ENCODE results near the gene ZNF362. TPM values are rescaled to one million over a fixed set of nuclear protein-coding genes. Genes with fewer than 3 reads are reported as not detected.

ZNF362 gene
- total and polyA plus RNA-seq, 2 of the 13 experiments (the other 11 are each of a cell fraction or from before 2014, with no cell fraction given) = 8.3 to 14.2 TPM

DNA sequence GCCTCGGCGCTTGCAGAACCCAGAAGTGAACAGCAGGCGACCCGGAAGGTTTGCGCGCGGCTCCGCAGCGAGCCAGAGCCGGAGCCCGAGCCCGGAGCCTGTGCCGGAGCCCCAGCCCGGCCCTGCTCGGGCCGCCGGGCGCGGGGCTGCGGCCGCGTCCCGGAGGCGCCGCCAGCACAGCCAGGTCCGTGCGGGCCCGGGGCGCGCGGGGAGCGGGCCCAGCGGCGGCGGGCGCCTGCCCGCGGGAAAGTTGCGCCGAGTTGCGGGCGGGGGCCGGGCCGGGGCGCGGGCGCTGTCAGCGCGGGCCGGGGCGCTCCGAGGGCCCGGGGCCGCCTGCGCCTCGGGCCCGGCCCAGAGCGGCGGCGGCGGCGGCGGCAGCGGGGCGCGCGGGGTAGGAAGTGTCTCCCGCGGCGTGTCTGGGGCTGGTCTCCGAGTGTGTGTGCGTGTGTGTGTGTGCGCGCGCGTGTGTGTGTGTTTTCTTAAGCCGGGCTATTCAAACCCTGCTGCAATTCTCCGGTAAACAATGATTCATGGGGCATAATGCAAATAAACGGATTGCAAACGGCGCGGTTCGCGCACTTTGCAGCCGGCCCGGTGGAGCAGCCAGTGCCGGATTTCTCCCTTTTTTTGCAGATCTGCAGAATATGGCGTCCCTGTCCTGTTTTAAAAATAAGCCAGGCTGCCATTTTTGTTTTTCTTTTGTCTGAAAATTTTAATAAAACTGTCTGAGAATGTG, at the start of gene ZNF362 (continued):
- TF ChIP-seq, protein P1, sequence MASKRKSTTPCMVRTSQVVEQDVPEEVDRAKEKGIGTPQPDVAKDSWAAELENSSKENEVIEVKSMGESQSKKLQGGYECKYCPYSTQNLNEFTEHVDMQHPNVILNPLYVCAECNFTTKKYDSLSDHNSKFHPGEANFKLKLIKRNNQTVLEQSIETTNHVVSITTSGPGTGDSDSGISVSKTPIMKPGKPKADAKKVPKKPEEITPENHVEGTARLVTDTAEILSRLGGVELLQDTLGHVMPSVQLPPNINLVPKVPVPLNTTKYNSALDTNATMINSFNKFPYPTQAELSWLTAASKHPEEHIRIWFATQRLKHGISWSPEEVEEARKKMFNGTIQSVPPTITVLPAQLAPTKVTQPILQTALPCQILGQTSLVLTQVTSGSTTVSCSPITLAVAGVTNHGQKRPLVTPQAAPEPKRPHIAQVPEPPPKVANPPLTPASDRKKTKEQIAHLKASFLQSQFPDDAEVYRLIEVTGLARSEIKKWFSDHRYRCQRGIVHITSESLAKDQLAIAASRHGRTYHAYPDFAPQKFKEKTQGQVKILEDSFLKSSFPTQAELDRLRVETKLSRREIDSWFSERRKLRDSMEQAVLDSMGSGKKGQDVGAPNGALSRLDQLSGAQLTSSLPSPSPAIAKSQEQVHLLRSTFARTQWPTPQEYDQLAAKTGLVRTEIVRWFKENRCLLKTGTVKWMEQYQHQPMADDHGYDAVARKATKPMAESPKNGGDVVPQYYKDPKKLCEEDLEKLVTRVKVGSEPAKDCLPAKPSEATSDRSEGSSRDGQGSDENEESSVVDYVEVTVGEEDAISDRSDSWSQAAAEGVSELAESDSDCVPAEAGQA (IDR thresholded peaks at IDR 0.05; ENCODE audit: low read depth) = 0 out of 2 replicates have a peak, but pooled peaks have one; percentile 15
- TF ChIP-seq, protein P1 (CRISPR knock-in tag; IDR thresholded peaks at IDR 0.05; ENCODE audit: borderline replicate concordance) = no peak
- TF ChIP-seq ZNF589 (CRISPR knock-in tag; conservative IDR thresholded peaks at IDR 0.05) = no peak
- TF ChIP-seq, protein P2, sequence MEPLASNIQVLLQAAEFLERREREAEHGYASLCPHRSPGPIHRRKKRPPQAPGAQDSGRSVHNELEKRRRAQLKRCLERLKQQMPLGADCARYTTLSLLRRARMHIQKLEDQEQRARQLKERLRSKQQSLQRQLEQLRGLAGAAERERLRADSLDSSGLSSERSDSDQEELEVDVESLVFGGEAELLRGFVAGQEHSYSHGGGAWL (CRISPR knock-in tag; IDR thresholded peaks at IDR 0.05) = no peak
- TF ChIP-seq, protein P3, sequence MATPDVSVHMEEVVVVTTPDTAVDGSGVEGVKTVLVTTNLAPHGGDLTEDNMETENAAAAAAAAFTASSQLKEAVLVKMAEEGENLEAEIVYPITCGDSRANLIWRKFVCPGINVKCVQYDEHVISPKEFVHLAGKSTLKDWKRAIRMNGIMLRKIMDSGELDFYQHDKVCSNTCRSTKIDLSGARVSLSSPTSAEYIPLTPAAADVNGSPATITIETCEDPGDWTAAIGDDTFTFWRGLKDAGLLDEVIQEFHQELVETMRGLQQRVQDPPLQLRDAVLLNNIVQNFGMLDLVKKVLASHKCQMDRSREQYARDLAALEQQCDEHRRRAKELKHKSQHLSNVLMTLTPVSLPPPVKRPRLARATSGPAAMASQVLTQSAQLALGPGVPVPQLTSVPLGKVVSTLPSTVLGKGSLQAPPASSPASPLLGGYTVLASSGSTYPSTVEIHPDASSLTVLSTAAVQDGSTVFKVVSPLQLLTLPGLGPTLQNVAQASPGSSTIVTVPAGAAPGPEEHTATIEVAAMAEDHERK (CRISPR knock-in tag; IDR thresholded peaks at IDR 0.05; ENCODE audit: low read depth) = no peak
- peak; percentile 32 for TF ChIP-seq HNRNPLL (IDR thresholded peaks at IDR 0.05; ENCODE audit: low read depth, low read length, poor library complexity, severe bottlenecking)
- TF ChIP-seq ERF (CRISPR knock-in tag; IDR thresholded peaks at IDR 0.05) = no peak
- TF ChIP-seq HOXA7 (CRISPR knock-in tag; IDR thresholded peaks at IDR 0.05) = no peak
- TF ChIP-seq, protein P4, sequence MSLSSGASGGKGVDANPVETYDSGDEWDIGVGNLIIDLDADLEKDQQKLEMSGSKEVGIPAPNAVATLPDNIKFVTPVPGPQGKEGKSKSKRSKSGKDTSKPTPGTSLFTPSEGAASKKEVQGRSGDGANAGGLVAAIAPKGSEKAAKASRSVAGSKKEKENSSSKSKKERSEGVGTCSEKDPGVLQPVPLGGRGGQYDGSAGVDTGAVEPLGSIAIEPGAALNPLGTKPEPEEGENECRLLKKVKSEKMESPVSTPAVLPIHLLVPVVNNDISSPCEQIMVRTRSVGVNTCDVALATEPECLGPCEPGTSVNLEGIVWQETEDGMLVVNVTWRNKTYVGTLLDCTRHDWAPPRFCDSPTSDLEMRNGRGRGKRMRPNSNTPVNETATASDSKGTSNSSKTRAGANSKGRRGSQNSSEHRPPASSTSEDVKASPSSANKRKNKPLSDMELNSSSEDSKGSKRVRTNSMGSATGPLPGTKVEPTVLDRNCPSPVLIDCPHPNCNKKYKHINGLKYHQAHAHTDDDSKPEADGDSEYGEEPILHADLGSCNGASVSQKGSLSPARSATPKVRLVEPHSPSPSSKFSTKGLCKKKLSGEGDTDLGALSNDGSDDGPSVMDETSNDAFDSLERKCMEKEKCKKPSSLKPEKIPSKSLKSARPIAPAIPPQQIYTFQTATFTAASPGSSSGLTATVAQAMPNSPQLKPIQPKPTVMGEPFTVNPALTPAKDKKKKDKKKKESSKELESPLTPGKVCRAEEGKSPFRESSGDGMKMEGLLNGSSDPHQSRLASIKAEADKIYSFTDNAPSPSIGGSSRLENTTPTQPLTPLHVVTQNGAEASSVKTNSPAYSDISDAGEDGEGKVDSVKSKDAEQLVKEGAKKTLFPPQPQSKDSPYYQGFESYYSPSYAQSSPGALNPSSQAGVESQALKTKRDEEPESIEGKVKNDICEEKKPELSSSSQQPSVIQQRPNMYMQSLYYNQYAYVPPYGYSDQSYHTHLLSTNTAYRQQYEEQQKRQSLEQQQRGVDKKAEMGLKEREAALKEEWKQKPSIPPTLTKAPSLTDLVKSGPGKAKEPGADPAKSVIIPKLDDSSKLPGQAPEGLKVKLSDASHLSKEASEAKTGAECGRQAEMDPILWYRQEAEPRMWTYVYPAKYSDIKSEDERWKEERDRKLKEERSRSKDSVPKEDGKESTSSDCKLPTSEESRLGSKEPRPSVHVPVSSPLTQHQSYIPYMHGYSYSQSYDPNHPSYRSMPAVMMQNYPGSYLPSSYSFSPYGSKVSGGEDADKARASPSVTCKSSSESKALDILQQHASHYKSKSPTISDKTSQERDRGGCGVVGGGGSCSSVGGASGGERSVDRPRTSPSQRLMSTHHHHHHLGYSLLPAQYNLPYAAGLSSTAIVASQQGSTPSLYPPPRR (CRISPR knock-in tag; IDR thresholded peaks at IDR 0.05; ENCODE audit: borderline replicate concordance) = peak; percentile 66; the same call in 1 of the 2 replicates
- TF ChIP-seq POLR2A (IDR thresholded peaks at IDR 0.05; ENCODE audit: insufficient read depth in 1 of 2, low read depth in 2 of 2, low read length in 2 of 2) = peak; percentile 59 to 70; a peak in 3 of 4 replicates
- TF ChIP-seq RFXAP (CRISPR knock-in tag; IDR thresholded peaks at IDR 0.05; ENCODE audit: borderline replicate concordance) = no peak
- TF ChIP-seq ZNF207 (IDR thresholded peaks at IDR 0.05; ENCODE audit: borderline replicate concordance) = no peak
- no peak for TF ChIP-seq SETDB1 (CRISPR knock-in tag; IDR thresholded peaks at IDR 0.05; ENCODE audit: borderline replicate concordance)
- TF ChIP-seq PPARG (CRISPR knock-in tag; conservative IDR thresholded peaks at IDR 0.05) = 0 out of 2 replicates have a peak, but pooled peaks have one; percentile 20
- TF ChIP-seq ZNF263 (CRISPR knock-in tag; IDR thresholded peaks at IDR 0.05) = no peak

Data from HepG2 (cell line).